SK-N-MC (cell line): ENCODE results near the gene CABP2.

Source experiments
- EZH2 ChIP-seq: fragments of 200-600 bp; sonication (generic); IDR thresholded peaks from one replicate; pipeline ENCODE4 v1.6.1; 2017; ENCODE audit warnings: antibody characterized with exemption
- FOXP2 ChIP-seq: optimal IDR thresholded peaks from 2 replicates; pipeline ENCODE3; 2011; ENCODE audit warnings: mild to moderate bottlenecking, moderate library complexity; ENCODE audit not compliant: insufficient read depth; ENCODE audit errors: extremely low read length, control extremely low read depth
- POLR2AphosphoS5 ChIP-seq: IDR thresholded peaks from 2 replicates; pipeline ENCODE4 v1.6.1; 2012; ENCODE audit warnings: mild to moderate bottlenecking, low read depth, low read length, borderline replicate concordance

- TF ChIP-seq POLR2AphosphoS5 (no peak), EZH2 (no peak), FOXP2 (no peak)
Measured at GRCh38 chr11:67538306-67538705, 15.1 kb upstream of the CABP2 start.
